ENCODE results near the gene RNF186. TPM values are rescaled to one million over a fixed set of nuclear protein-coding genes. Genes with fewer than 3 reads are reported as not detected.

The RNF186 gene
- total and polyA plus RNA-seq, 4 donors = 0.17 to 0.38 (median 0.28) TPM

DNA sequence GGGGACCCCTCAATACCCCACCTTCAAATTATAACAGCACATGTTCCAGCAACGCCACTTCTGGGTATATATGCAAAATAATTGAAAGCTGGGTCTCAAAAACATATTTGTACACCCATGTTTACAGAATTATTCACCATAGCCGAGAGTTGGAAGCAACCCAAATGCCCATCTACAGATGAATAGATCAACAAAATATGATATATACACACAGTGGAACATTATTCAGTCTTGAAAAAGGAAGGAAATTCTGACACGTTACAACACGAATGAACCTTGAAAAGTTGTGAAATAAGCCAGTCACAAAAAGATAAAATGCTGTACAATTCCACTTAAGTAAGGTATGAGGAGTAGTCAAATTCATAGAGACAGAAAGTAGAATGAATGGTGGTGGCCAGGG, 20.5 kb downstream of the RNF186 start:
- H3K4me3 ChIP-seq (ENCODE audit: low read depth in 1 of 3, low read length in 3 of 3) = no peak overlapping the region
- DNase-seq (ENCODE audit: low spot score) = no peak
- H3K36me3 ChIP-seq (ENCODE audit: control insufficient read depth in 4 of 4, insufficient read depth in 3 of 4, low read depth in 1 of 4, low read length in 3 of 4) = peaks cover 5 to 12% (median 11%) of the 10 kb centered on the region in 4 donors
- TF ChIP-seq HNF4A (conservative IDR thresholded peaks at IDR 0.05) = no peak
- TF ChIP-seq YY1 (IDR thresholded peaks at IDR 0.05) = no peak
- TF ChIP-seq, protein P1, sequence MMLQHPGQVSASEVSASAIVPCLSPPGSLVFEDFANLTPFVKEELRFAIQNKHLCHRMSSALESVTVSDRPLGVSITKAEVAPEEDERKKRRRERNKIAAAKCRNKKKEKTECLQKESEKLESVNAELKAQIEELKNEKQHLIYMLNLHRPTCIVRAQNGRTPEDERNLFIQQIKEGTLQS (IDR thresholded peaks at IDR 0.05) = no peak
- no peak for TF ChIP-seq FOXA1 (IDR thresholded peaks at IDR 0.05)
- TF ChIP-seq, protein P2, sequence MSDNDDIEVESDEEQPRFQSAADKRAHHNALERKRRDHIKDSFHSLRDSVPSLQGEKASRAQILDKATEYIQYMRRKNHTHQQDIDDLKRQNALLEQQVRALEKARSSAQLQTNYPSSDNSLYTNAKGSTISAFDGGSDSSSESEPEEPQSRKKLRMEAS (IDR thresholded peaks at IDR 0.05) = no peak
- TF ChIP-seq HNF4G (IDR thresholded peaks at IDR 0.05) = no peak
- TF ChIP-seq TAF1 (conservative IDR thresholded peaks at IDR 0.05) = no peak
- no peak for TF ChIP-seq EGR1 (IDR thresholded peaks at IDR 0.05; ENCODE audit: low read depth in 2 of 2)
- no peak for TF ChIP-seq GABPA (IDR thresholded peaks at IDR 0.05 in 1 of 2, conservative IDR thresholded peaks at IDR 0.05 in 1 of 2)
- no peak for TF ChIP-seq SP1 (IDR thresholded peaks at IDR 0.05)
- no peak for TF ChIP-seq NR2F2 (IDR thresholded peaks at IDR 0.05)
- WGBS = 85% methylated on average over 4 of the region's 4 CpGs
- no peaks in the 10 kb centered on the region for H3K9me3 ChIP-seq (ENCODE audit: control insufficient read depth in 4 of 4, low read length in 3 of 4)
- H3K9ac ChIP-seq (ENCODE audit: low read depth in 1 of 2, low read length in 2 of 2) = no peak overlapping the region
- no peaks in the 10 kb centered on the region for H3K27me3 ChIP-seq (ENCODE audit: control insufficient read depth in 4 of 4, insufficient read depth in 4 of 4, low read length in 3 of 4)
- H3K4me1 ChIP-seq (ENCODE audit: control insufficient read depth in 4 of 4, insufficient read depth in 4 of 4, low read length in 3 of 4) = peaks cover 0 to 11% (median 7%) of the 10 kb centered on the region in 4 donors
- H3K27ac ChIP-seq (ENCODE audit: low read depth in 1 of 2, low read length in 2 of 2) = no peak overlapping the region

DNA sequence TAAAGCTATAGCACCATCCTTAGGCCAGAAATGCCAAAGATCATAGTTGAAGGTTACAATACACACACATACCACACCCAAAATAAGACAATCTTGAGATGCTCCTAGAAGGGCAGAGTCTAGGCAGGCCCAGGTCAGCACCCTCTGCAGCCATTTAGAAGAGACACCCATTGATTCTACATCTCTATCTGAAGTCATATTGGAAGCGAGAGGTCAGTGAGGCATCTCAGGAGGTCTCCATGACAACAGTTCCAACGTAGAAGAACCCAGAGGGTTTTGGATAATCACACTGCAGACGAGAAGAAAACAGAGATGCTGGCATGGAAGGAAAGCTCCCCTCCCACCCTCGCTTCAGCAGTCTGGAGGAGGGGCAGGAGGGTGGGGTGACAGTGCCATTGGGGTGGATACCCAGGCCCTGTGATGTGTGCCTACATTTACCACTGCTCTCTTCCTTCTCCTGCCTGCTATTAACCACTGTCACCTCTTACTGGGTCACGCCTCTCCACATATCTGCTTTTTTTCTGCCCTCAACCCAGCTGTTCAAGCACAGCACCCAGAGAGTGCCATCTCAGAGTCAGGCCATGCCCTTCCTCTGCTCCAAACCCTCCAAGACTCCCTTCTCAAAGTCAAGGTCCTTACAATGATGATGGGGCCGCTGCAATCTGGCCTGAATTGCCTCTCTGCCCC, 21.6 kb downstream of the RNF186 start:
- Histone ChIP-seq H3K36me3 (ENCODE audit: control insufficient read depth in 4 of 4, insufficient read depth in 3 of 4, low read depth in 1 of 4, low read length in 3 of 4) (peaks cover 5 to 12% (median 11%) of the 10 kb centered on the region in 4 donors), H3K9ac (ENCODE audit: low read depth in 1 of 2, low read length in 2 of 2) (no peak overlapping the region), H3K27ac (ENCODE audit: low read depth in 1 of 2, low read length in 2 of 2) (no peak overlapping the region), H3K27me3 (ENCODE audit: control insufficient read depth in 4 of 4, insufficient read depth in 4 of 4, low read length in 3 of 4) (no peaks in the 10 kb centered on the region), H3K4me3 (ENCODE audit: low read depth in 1 of 3, low read length in 3 of 3) (no peak overlapping the region), H3K9me3 (ENCODE audit: control insufficient read depth in 4 of 4, low read length in 3 of 4) (no peaks in the 10 kb centered on the region), H3K4me1 (ENCODE audit: control insufficient read depth in 4 of 4, insufficient read depth in 4 of 4, low read length in 3 of 4) (peaks cover 0 to 1% (median under 1%) of the 10 kb centered on the region in 4 donors)
- 89% methylated on average over 6 of the region's 6 CpGs for WGBS
- no peak for TF ChIP-seq TAF1 (conservative IDR thresholded peaks at IDR 0.05)
- TF ChIP-seq FOXA1 (IDR thresholded peaks at IDR 0.05) = no peak
- no peak for TF ChIP-seq HNF4G (IDR thresholded peaks at IDR 0.05)
- TF ChIP-seq, protein P2 (IDR thresholded peaks at IDR 0.05) = no peak
- TF ChIP-seq EGR1 (IDR thresholded peaks at IDR 0.05; ENCODE audit: low read depth in 2 of 2) = no peak
- TF ChIP-seq, protein P1 (IDR thresholded peaks at IDR 0.05) = no peak
- no peak for TF ChIP-seq NR2F2 (IDR thresholded peaks at IDR 0.05)
- TF ChIP-seq, protein P3, sequence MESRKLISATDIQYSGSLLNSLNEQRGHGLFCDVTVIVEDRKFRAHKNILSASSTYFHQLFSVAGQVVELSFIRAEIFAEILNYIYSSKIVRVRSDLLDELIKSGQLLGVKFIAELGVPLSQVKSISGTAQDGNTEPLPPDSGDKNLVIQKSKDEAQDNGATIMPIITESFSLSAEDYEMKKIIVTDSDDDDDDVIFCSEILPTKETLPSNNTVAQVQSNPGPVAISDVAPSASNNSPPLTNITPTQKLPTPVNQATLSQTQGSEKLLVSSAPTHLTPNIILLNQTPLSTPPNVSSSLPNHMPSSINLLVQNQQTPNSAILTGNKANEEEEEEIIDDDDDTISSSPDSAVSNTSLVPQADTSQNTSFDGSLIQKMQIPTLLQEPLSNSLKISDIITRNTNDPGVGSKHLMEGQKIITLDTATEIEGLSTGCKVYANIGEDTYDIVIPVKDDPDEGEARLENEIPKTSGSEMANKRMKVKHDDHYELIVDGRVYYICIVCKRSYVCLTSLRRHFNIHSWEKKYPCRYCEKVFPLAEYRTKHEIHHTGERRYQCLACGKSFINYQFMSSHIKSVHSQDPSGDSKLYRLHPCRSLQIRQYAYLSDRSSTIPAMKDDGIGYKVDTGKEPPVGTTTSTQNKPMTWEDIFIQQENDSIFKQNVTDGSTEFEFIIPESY (IDR thresholded peaks at IDR 0.05) = no peak
- TF ChIP-seq RAD21 (IDR thresholded peaks at IDR 0.05) = no peak
- TF ChIP-seq CTCF (IDR thresholded peaks at IDR 0.05; ENCODE audit: low read depth, low read length, missing input control) = no peak
- no peak for TF ChIP-seq SP1 (IDR thresholded peaks at IDR 0.05)
- TF ChIP-seq YY1 (IDR thresholded peaks at IDR 0.05) = no peak
- DNase-seq (ENCODE audit: low spot score) = no peak
